HepG2 (cell line): Measurements from ENCODE around the gene CHAF1A. TPM values are rescaled to one million over a fixed set of nuclear protein-coding genes. Genes with fewer than 3 reads are reported as not detected.

ENCODE experiments used
- ATF7-NPFF ChIP-seq: sonication (generic); formaldehyde crosslinking; IDR thresholded peaks from 2 replicates; pipeline ENCODE4 v1.8.1; 2023; ENCODE audit warnings: mild to moderate bottlenecking, low read depth, missing genetic modification reagents, moderate library complexity
- CHD4 ChIP-seq: fragments of 200-600 bp; sonication (generic); IDR thresholded peaks from 2 replicates; pipeline ENCODE4 v1.7.0; 2017; ENCODE audit warnings: mild to moderate bottlenecking, low read length, borderline replicate concordance
- MED1 ChIP-seq: sonication (generic); formaldehyde crosslinking; IDR thresholded peaks from 2 replicates; pipeline ENCODE4 v1.4.0; 2020; ENCODE audit warnings: missing genetic modification reagents
- TAF1 ChIP-seq: sonication (generic); formaldehyde crosslinking; IDR thresholded peaks from 2 replicates; pipeline ENCODE4 v1.4.0; 2020; ENCODE audit warnings: missing genetic modification reagents
- TBP ChIP-seq: sonication (generic); formaldehyde crosslinking; IDR thresholded peaks from 2 replicates; pipeline ENCODE4 v1.5.0; 2020; ENCODE audit warnings: missing genetic modification reagents
- TP53 ChIP-seq: sonication (generic); formaldehyde crosslinking; conservative IDR thresholded peaks from 2 replicates; pipeline ENCODE4 v1.4.0; 2020; ENCODE audit warnings: missing genetic modification reagents
- ZBTB39 ChIP-seq: sonication (generic); formaldehyde crosslinking; IDR thresholded peaks from 2 replicates; pipeline ENCODE4 v1.5.0; 2020; ENCODE audit warnings: missing genetic modification reagents
- ZHX1 ChIP-seq: sonication (generic); formaldehyde crosslinking; IDR thresholded peaks from 2 replicates; pipeline ENCODE4 v1.8.1; 2022; ENCODE audit warnings: low read depth, mild to moderate bottlenecking, missing genetic modification reagents
- ZNF335 ChIP-seq: sonication (generic); formaldehyde crosslinking; IDR thresholded peaks from 2 replicates; pipeline ENCODE4 v1.4.0; 2020; ENCODE audit warnings: missing genetic modification reagents
- ZNF883 ChIP-seq: sonication (generic); formaldehyde crosslinking; IDR thresholded peaks from 2 replicates; pipeline ENCODE4 v1.5.1; 2020; ENCODE audit warnings: mild to moderate bottlenecking, missing genetic modification reagents; ENCODE audit errors: not compliant biosample characterization
- polyA plus RNA-seq, 8 experiments: library from polyadenylated mRNA; depleted of rRNA in 3 of 8; stranded (reverse) in 7 of 8; unstranded in 1 of 8; fragments of >200 nt; fragmentation: Illumina TruSeq in 4 of 8; extraction: Trizol in 4 of 8; gene quantifications; 2 replicates each; pipeline versions ENCODE4 v1.2.1 to v1.2.3, GENCODE V29; 2011 to 2016; ENCODE audit warnings: low read depth in 4 of 8, missing spikeins in 1 of 8, mixed read lengths in 1 of 8; ENCODE audit not compliant: insufficient read depth in 1 of 8
- total RNA-seq, 5 experiments: library from RNA; depleted of rRNA; stranded (reverse); fragments of >200 nt; fragmentation: Illumina TruSeq; extraction: Trizol; gene quantifications; 2 replicates each; pipeline ENCODE4 v1.2.3, GENCODE V29; 2016; ENCODE audit warnings: low read depth in 1 of 5
- TF ChIP-seq, protein P1 (sequence below): sonication (generic); formaldehyde crosslinking; IDR thresholded peaks from 2 replicates; pipeline ENCODE4 v1.5.0; 2020; ENCODE audit warnings: mild to moderate bottlenecking, missing genetic modification reagents, borderline replicate concordance
- TF ChIP-seq, protein P2 (sequence below): sonication (generic); formaldehyde crosslinking; IDR thresholded peaks from 2 replicates; pipeline ENCODE4 v1.4.0; 2020; ENCODE audit warnings: mild to moderate bottlenecking, missing genetic modification reagents

CHAF1A gene
- total and polyA plus RNA-seq, 2 of the 13 experiments (the other 11 are each of a cell fraction or from before 2014, with no cell fraction given): 11.0 to 34.8 TPM

- TF ChIP-seq ZBTB39 (CRISPR knock-in tag) (no peak), TP53 (no peak), ZHX1 (no peak), TAF1 (CRISPR knock-in tag) (no peak), ATF7-NPFF (0 out of 2 replicates have a peak, but pooled peaks have one; percentile 28), ZNF883 (no peak), MED1 (peak; percentile 79), ZNF335 (no peak), TBP (CRISPR knock-in tag) (no peak), CHD4 (no peak)
- TF ChIP-seq, protein P1, sequence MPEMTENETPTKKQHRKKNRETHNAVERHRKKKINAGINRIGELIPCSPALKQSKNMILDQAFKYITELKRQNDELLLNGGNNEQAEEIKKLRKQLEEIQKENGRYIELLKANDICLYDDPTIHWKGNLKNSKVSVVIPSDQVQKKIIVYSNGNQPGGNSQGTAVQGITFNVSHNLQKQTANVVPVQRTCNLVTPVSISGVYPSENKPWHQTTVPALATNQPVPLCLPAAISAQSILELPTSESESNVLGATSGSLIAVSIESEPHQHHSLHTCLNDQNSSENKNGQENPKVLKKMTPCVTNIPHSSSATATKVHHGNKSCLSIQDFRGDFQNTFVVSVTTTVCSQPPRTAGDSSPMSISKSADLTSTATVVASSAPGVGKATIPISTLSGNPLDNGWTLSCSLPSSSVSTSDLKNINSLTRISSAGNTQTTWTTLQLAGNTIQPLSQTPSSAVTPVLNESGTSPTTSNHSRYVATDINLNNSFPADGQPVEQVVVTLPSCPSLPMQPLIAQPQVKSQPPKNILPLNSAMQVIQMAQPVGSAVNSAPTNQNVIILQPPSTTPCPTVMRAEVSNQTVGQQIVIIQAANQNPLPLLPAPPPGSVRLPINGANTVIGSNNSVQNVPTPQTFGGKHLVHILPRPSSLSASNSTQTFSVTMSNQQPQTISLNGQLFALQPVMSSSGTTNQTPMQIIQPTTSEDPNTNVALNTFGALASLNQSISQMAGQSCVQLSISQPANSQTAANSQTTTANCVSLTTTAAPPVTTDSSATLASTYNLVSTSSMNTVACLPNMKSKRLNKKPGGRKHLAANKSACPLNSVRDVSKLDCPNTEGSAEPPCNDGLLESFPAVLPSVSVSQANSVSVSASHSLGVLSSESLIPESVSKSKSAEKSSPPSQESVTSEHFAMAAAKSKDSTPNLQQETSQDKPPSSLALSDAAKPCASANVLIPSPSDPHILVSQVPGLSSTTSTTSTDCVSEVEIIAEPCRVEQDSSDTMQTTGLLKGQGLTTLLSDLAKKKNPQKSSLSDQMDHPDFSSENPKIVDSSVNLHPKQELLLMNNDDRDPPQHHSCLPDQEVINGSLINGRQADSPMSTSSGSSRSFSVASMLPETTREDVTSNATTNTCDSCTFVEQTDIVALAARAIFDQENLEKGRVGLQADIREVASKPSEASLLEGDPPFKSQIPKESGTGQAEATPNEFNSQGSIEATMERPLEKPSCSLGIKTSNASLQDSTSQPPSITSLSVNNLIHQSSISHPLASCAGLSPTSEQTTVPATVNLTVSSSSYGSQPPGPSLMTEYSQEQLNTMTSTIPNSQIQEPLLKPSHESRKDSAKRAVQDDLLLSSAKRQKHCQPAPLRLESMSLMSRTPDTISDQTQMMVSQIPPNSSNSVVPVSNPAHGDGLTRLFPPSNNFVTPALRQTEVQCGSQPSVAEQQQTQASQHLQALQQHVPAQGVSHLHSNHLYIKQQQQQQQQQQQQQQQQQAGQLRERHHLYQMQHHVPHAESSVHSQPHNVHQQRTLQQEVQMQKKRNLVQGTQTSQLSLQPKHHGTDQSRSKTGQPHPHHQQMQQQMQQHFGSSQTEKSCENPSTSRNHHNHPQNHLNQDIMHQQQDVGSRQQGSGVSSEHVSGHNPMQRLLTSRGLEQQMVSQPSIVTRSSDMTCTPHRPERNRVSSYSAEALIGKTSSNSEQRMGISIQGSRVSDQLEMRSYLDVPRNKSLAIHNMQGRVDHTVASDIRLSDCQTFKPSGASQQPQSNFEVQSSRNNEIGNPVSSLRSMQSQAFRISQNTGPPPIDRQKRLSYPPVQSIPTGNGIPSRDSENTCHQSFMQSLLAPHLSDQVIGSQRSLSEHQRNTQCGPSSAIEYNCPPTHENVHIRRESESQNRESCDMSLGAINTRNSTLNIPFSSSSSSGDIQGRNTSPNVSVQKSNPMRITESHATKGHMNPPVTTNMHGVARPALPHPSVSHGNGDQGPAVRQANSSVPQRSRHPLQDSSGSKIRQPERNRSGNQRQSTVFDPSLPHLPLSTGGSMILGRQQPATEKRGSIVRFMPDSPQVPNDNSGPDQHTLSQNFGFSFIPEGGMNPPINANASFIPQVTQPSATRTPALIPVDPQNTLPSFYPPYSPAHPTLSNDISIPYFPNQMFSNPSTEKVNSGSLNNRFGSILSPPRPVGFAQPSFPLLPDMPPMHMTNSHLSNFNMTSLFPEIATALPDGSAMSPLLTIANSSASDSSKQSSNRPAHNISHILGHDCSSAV (CRISPR knock-in tag): no peak
- TF ChIP-seq, protein P2, sequence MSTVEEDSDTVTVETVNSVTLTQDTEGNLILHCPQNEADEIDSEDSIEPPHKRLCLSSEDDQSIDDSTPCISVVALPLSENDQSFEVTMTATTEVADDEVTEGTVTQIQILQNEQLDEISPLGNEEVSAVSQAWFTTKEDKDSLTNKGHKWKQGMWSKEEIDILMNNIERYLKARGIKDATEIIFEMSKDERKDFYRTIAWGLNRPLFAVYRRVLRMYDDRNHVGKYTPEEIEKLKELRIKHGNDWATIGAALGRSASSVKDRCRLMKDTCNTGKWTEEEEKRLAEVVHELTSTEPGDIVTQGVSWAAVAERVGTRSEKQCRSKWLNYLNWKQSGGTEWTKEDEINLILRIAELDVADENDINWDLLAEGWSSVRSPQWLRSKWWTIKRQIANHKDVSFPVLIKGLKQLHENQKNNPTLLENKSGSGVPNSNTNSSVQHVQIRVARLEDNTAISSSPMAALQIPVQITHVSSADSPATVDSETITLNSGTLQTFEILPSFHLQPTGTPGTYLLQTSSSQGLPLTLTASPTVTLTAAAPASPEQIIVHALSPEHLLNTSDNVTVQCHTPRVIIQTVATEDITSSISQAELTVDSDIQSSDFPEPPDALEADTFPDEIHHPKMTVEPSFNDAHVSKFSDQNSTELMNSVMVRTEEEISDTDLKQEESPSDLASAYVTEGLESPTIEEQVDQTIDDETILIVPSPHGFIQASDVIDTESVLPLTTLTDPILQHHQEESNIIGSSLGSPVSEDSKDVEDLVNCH (CRISPR knock-in tag): no peak
Measured at GRCh38 chr19:4457654-4458395, 55.4 kb downstream of the CHAF1A start, which contains the start of gene UBXN6 (continued).
